PC-3 (cell line): ENCODE data around the gene FBXO34. TPM values are rescaled to one million over a fixed set of nuclear protein-coding genes. Genes with fewer than 3 reads are reported as not detected.

Experiments used
- ATAC-seq: fragments of 200-7000 bp; cut with Tn5 transposase; 2 replicates; pipeline ENCODE4 v1.9.1; 2020; ENCODE audit warnings: mild to moderate bottlenecking, moderate library complexity
- BruUV-seq: library from RNA; stranded (reverse); fragments of 400-500 nt; replicated peaks from 2 replicates; lab custom pipeline; 2021; lab: Mats Ljungman, UMichigan
- CTCF ChIA-PET: fragments of 300-600 bp; sonication (Branson Sonifier 250); formaldehyde crosslinking; loops from one replicate; lab custom pipeline; 2022; ENCODE audit warnings: antibody characterized with exemption; lab: Charles Lee
- POLR2A ChIA-PET: fragments of 300-600 bp; sonication (Branson Sonifier 250); formaldehyde crosslinking; loops from one replicate; lab custom pipeline; 2022; ENCODE audit warnings: antibody characterized with exemption; ENCODE audit not compliant: unreplicated experiment; lab: Charles Lee
- DNase-seq: peaks from one replicate; pipeline ENCODE4 v3.0.0-alpha.2; 2015
- H2AFZ ChIP-seq: fragments of 300-600 bp; sonication (generic); 2 replicates; pipeline ENCODE4 v1.6.0; 2016; ENCODE audit warnings: antibody characterized with exemption, low read length
- H3F3A ChIP-seq: fragments of 300-600 bp; sonication (generic); one replicate; pipeline ENCODE4 v1.6.0; 2017; ENCODE audit warnings: antibody characterized with exemption, low read length, control low read depth, mild to moderate bottlenecking; ENCODE audit not compliant: unreplicated experiment
- H3K27ac ChIP-seq: fragments of 300-600 bp; sonication (generic); 2 replicates; pipeline ENCODE4 v1.5.1; 2016; ENCODE audit warnings: mild to moderate bottlenecking, low read length
- H3K27me3 ChIP-seq: fragments of 300-600 bp; sonication (generic); 2 replicates; pipeline ENCODE4 v1.6.1; 2016; ENCODE audit warnings: low read length, mixed read lengths
- H3K36me3 ChIP-seq: fragments of 300-600 bp; sonication (generic); 2 replicates; pipeline ENCODE4 v1.6.1; 2016; ENCODE audit warnings: low read depth, mixed run types, low read length, mixed read lengths
- H3K4me1 ChIP-seq: fragments of 300-600 bp; sonication (generic); 2 replicates; pipeline ENCODE4 v1.5.1; 2016; ENCODE audit warnings: low read length; ENCODE audit not compliant: insufficient read depth
- H3K4me2 ChIP-seq: fragments of 300-600 bp; sonication (generic); 2 replicates; pipeline ENCODE4 v1.6.0; 2016; ENCODE audit warnings: low read length
- H3K4me3 ChIP-seq: fragments of 300-600 bp; sonication (generic); 2 replicates; pipeline ENCODE4 v1.5.1; 2016; ENCODE audit warnings: mild to moderate bottlenecking, low read length, mixed read lengths
- H3K79me2 ChIP-seq: fragments of 300-600 bp; sonication (generic); 2 replicates; pipeline ENCODE4 v1.6.1; 2017; ENCODE audit warnings: low read length, mixed read lengths
- H3K9ac ChIP-seq: fragments of 300-600 bp; sonication (generic); 2 replicates; pipeline ENCODE4 v1.6.0; 2016; ENCODE audit warnings: mild to moderate bottlenecking, low read length
- H3K9me2 ChIP-seq: fragments of 300-600 bp; sonication (generic); replicated peaks from 2 replicates; pipeline ENCODE4 v1.6.1; 2016; ENCODE audit warnings: mixed run types, low read length, mixed read lengths
- H3K9me3 ChIP-seq: fragments of 300-600 bp; sonication (generic); 2 replicates; pipeline ENCODE4 v1.6.1; 2016; ENCODE audit warnings: low read length, mixed read lengths
- H4K20me1 ChIP-seq: fragments of 300-600 bp; sonication (generic); 2 replicates; pipeline ENCODE4 v1.6.1; 2016; ENCODE audit warnings: low read length, mixed read lengths
- EZH2 ChIP-seq: fragments of 300-600 bp; sonication (generic); IDR thresholded peaks from one replicate; pipeline ENCODE4 v1.6.1; 2017; ENCODE audit warnings: antibody characterized with exemption, mild to moderate bottlenecking, low read length; ENCODE audit not compliant: unreplicated experiment
- EZH2phosphoT487 ChIP-seq: fragments of 300-600 bp; sonication (generic); IDR thresholded peaks from 2 replicates; pipeline ENCODE4 v1.6.1; 2018; ENCODE audit warnings: mild to moderate bottlenecking, antibody characterized with exemption, low read length, borderline replicate concordance
- intact Hi-C: fragments of 100-400 bp; cut with micrococcal nuclease; formaldehyde crosslinking; loops from 2 replicates; pipeline ENCODE4 v1.9.0; 2023
- total RNA-seq: library from RNA; depleted of rRNA; stranded (reverse); fragments of >200 nt; gene quantifications from 2 replicates; pipeline ENCODE4 v1.2.3, GENCODE V29; 2014
- TF ChIP-seq, protein P1 (sequence below): fragments of 300-600 bp; sonication (generic); conservative IDR thresholded peaks from 2 replicates; pipeline ENCODE4 v1.5.1; 2017; ENCODE audit warnings: antibody characterized with exemption, low read depth, mild to moderate bottlenecking, low read length

FBXO34 gene
- total RNA-seq, 1 experiment from 2014 or later, result 35.9 TPM

DNA sequence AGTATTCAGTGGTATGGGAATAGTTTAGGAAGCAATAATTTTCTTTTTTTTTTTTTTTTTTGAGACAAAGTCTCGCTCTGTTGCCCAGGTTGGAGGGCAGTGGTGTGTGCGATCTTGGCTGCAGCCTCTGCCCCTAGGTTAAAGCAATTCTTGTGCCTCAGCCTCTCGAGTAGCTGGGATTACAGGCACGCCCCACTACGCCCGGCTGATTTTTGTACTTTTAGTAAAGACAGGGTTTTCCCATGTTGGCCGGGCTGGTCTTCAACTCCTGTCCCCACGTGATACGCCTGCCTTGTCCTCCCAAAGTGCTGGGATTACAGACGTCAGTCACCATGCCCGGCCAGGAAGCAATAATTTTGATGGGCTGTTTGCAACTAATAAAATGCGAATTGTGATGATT, 78.3 kb downstream of the FBXO34 start:
- no TSS peak for BruUV-seq
- Histone ChIP-seq H3K9me3 (no peaks in the 10 kb centered on the region), H3K27ac (no peak overlapping the region), H3K79me2 (peaks cover 42% of the 10 kb centered on the region), H3K27me3 (no peaks in the 10 kb centered on the region), H2AFZ (no peak overlapping the region), H3K4me3 (no peak overlapping the region), H3K4me1 (peaks cover 23% of the 10 kb centered on the region), H3K36me3 (peaks cover 17% of the 10 kb centered on the region; the same call in 1 of the 2 replicates), H4K20me1 (no peaks in the 10 kb centered on the region), H3K9me2 (no peaks in the 10 kb centered on the region), H3K9ac (no peak overlapping the region), H3K4me2 (no peak overlapping the region), H3F3A (peaks cover 6% of the 10 kb centered on the region)
- CTCF ChIA-PET, result no interaction called here
- ATAC-seq (no peak), DNase-seq (no peak)
- no peak for TF ChIP-seq EZH2phosphoT487
- TF ChIP-seq EZH2, result no peak
- TF ChIP-seq, protein P1, sequence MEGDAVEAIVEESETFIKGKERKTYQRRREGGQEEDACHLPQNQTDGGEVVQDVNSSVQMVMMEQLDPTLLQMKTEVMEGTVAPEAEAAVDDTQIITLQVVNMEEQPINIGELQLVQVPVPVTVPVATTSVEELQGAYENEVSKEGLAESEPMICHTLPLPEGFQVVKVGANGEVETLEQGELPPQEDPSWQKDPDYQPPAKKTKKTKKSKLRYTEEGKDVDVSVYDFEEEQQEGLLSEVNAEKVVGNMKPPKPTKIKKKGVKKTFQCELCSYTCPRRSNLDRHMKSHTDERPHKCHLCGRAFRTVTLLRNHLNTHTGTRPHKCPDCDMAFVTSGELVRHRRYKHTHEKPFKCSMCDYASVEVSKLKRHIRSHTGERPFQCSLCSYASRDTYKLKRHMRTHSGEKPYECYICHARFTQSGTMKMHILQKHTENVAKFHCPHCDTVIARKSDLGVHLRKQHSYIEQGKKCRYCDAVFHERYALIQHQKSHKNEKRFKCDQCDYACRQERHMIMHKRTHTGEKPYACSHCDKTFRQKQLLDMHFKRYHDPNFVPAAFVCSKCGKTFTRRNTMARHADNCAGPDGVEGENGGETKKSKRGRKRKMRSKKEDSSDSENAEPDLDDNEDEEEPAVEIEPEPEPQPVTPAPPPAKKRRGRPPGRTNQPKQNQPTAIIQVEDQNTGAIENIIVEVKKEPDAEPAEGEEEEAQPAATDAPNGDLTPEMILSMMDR, result no peak
- POLR2A ChIA-PET, result no interaction called here
- intact Hi-C loops, result no loop called here

DNA sequence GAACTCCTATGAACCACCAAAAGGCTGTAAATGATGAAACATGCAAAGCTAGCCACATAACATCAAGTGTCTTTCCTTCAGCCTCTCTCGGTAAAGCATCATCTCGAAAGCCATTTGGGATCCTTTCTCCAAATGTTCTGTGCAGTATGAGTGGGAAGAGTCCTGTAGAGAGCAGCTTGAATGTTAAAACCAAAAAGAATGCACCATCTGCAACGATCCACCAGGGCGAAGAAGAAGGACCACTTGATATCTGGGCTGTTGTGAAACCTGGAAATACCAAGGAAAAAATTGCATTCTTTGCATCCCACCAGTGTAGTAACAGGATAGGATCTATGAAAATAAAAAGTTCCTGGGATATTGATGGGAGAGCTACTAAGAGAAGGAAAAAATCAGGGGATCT, 79.2 kb downstream of the FBXO34 start:
- H3K9me2 ChIP-seq, result no peaks in the 10 kb centered on the region
- H3K27me3 ChIP-seq, result no peaks in the 10 kb centered on the region
- TF ChIP-seq, protein P1, result no peak
- TF ChIP-seq EZH2phosphoT487, result no peak
- TF ChIP-seq EZH2, result no peak
- no peak overlapping the region for H3K27ac ChIP-seq
- intact Hi-C loops, result no loop called here
- H4K20me1 ChIP-seq, result no peaks in the 10 kb centered on the region
- peaks cover 23% of the 10 kb centered on the region for H3K4me1 ChIP-seq
- no peak overlapping the region for H3K4me2 ChIP-seq
- CTCF ChIA-PET, result interaction anchor here (0.7 to 1.0 kb wide), 2 partner anchors 91 to 105 kb away, joined by 4 to 5 read pairs; no protein-coding TSS in a partner anchor
- POLR2A ChIA-PET, result interaction anchor here (0.5 kb wide), 1 partner anchor 73 kb away, joined by 7 read pairs; no protein-coding TSS in a partner anchor
- no peak overlapping the region for H3K9ac ChIP-seq
- DNase-seq (no peak), ATAC-seq (no peak)
- no TSS peak for BruUV-seq
- peaks cover 18% of the 10 kb centered on the region; the same call in 1 of the 2 replicates for H3K36me3 ChIP-seq
- H3F3A ChIP-seq, result peaks cover 6% of the 10 kb centered on the region
- H3K79me2 ChIP-seq, result peaks cover 43% of the 10 kb centered on the region
- H3K4me3 ChIP-seq, result no peak overlapping the region
- H3K9me3 ChIP-seq, result no peaks in the 10 kb centered on the region
- no peak overlapping the region for H2AFZ ChIP-seq

DNA sequence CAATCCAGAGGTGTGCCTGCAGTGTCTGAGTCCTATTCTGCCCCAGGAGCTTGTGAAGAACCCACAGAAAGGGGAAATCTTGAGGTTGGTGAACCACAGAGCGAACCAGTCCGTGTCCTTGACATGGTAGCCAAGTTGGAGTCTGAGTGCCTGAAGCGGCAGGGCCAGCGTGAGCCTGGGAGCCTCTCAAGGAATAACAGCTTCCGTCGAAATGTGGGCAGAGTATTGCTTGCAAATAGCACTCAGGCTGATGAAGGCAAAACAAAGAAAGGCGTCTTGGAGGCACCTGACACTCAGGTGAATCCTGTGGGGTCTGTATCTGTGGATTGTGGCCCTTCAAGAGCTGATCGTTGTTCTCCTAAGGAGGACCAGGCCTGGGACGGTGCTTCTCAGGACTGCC, 79.9 kb downstream of the FBXO34 start:
- Histone ChIP-seq H3K27ac (no peak overlapping the region), H3K4me2 (no peak overlapping the region), H2AFZ (no peak overlapping the region), H3K79me2 (peaks cover 45% of the 10 kb centered on the region), H3K36me3 (peaks cover 24% of the 10 kb centered on the region; the same call in 1 of the 2 replicates), H3K4me3 (no peak overlapping the region), H3K9me2 (no peaks in the 10 kb centered on the region), H3K9ac (no peak overlapping the region), H3F3A (peaks cover 6% of the 10 kb centered on the region), H3K27me3 (no peaks in the 10 kb centered on the region), H3K4me1 (peaks cover 28% of the 10 kb centered on the region), H4K20me1 (no peaks in the 10 kb centered on the region), H3K9me3 (no peaks in the 10 kb centered on the region)
- ChIA-PET POLR2A (no interaction called here), CTCF (no interaction called here)
- no TSS peak for BruUV-seq
- TF ChIP-seq EZH2 (no peak), EZH2phosphoT487 (no peak)
- TF ChIP-seq, protein P1, result no peak
- ATAC-seq, result no peak
- intact Hi-C loops, result no loop called here
- DNase-seq, result no peak
